ENCODE data around the gene CAPN3. TPM values are rescaled to one million over a fixed set of nuclear protein-coding genes. Genes with fewer than 3 reads are reported as not detected.

The CAPN3 gene
- total and polyA plus RNA-seq, 4 donors, result 19.2 to 46.7 (median 35.2) TPM

GRCh38 chr15:42364529-42364928 lies 5.2 kb downstream of the CAPN3 start:
- no peaks in the 10 kb centered on the region for H3K27me3 ChIP-seq (ENCODE audit: control insufficient read depth, insufficient read depth, low read length)
- peak in 4 of 6 donors; percentile 32 to 85 (median 59) for DNase-seq (ENCODE audit: low read depth in 4 of 6, low spot score in 6 of 6)
- H3K27ac ChIP-seq (ENCODE audit: low read depth, low read length), result no peak overlapping the region
- peaks cover 5% of the 10 kb centered on the region for H3K4me1 ChIP-seq (ENCODE audit: control insufficient read depth, insufficient read depth, low read length)
- no CpG with 5 or more reads among the region's 1 CpG for WGBS (ENCODE audit: insufficient coverage)
- H3K9me3 ChIP-seq (ENCODE audit: control insufficient read depth, insufficient read depth, low read length), result no peaks in the 10 kb centered on the region
- no peak overlapping the region for H3K4me3 ChIP-seq (ENCODE audit: low read depth, low read length)
- H3K36me3 ChIP-seq (ENCODE audit: control insufficient read depth, insufficient read depth, low read length), result peaks cover 3% of the 10 kb centered on the region

GRCh38 chr15:42365921-42366550 lies 6.7 kb downstream of the CAPN3 start:
- Histone ChIP-seq H3K27me3 (ENCODE audit: control insufficient read depth, insufficient read depth, low read length) (no peaks in the 10 kb centered on the region), H3K4me3 (ENCODE audit: low read depth, low read length) (no peak overlapping the region), H3K4me1 (ENCODE audit: control insufficient read depth, insufficient read depth, low read length) (peaks cover 5% of the 10 kb centered on the region), H3K36me3 (ENCODE audit: control insufficient read depth, insufficient read depth, low read length) (no peaks in the 10 kb centered on the region), H3K27ac (ENCODE audit: low read depth, low read length) (no peak overlapping the region), H3K9me3 (ENCODE audit: control insufficient read depth, insufficient read depth, low read length) (no peaks in the 10 kb centered on the region)
- no peak for DNase-seq (ENCODE audit: low read depth in 4 of 6, low spot score in 6 of 6)
- 88% methylated on average over 2 of the region's 5 CpGs for WGBS (ENCODE audit: insufficient coverage)

DNA sequence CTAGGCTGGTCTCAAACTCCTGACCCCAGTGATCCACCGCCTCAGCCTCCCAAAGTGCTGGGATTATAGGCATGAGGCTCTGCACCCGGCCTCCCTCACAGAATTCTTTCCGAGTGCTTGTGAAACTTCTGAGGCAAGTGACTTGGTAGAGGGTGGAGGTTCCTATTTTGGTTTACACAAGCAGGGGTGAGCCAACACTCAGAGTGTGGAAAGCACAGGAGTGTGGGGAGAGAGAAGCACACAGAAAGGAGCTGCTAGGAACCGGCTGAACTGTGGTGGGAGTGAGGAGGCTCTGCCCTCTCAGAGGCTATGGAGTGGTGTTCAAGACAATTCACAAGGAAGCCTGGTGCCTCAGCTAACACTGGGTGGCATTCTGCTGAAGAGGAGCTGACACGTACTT lies 7.7 kb downstream of the CAPN3 start:
- 66% methylated on average over 3 of the region's 5 CpGs for WGBS (ENCODE audit: insufficient coverage)
- H3K4me1 ChIP-seq (ENCODE audit: control insufficient read depth, insufficient read depth, low read length), result peaks cover 5% of the 10 kb centered on the region
- no peak overlapping the region for H3K4me3 ChIP-seq (ENCODE audit: low read depth, low read length)
- H3K27me3 ChIP-seq (ENCODE audit: control insufficient read depth, insufficient read depth, low read length), result no peaks in the 10 kb centered on the region
- no peaks in the 10 kb centered on the region for H3K36me3 ChIP-seq (ENCODE audit: control insufficient read depth, insufficient read depth, low read length)
- H3K9me3 ChIP-seq (ENCODE audit: control insufficient read depth, insufficient read depth, low read length), result no peaks in the 10 kb centered on the region
- DNase-seq (ENCODE audit: low read depth in 4 of 6, low spot score in 6 of 6), result no peak
- no peak overlapping the region for H3K27ac ChIP-seq (ENCODE audit: low read depth, low read length)

- no peak overlapping the region for H3K27ac ChIP-seq (ENCODE audit: low read depth, low read length)
- H3K4me1 ChIP-seq (ENCODE audit: control insufficient read depth, insufficient read depth, low read length), result peaks cover 5% of the 10 kb centered on the region
- no peak overlapping the region for H3K4me3 ChIP-seq (ENCODE audit: low read depth, low read length)
- no peak for DNase-seq (ENCODE audit: low read depth in 4 of 6, low spot score in 6 of 6)
- no peaks in the 10 kb centered on the region for H3K9me3 ChIP-seq (ENCODE audit: control insufficient read depth, insufficient read depth, low read length)
- 67% methylated on average over 1 of the region's 3 CpGs for WGBS (ENCODE audit: insufficient coverage)
- no peaks in the 10 kb centered on the region for H3K36me3 ChIP-seq (ENCODE audit: control insufficient read depth, insufficient read depth, low read length)
- no peaks in the 10 kb centered on the region for H3K27me3 ChIP-seq (ENCODE audit: control insufficient read depth, insufficient read depth, low read length)
These were observed 8.8 kb downstream of the CAPN3 start for GRCh38 chr15:42368096-42368495.

- H3K4me3 ChIP-seq (ENCODE audit: low read depth, low read length), result no peak overlapping the region
- H3K4me1 ChIP-seq (ENCODE audit: control insufficient read depth, insufficient read depth, low read length), result no peaks in the 10 kb centered on the region
- H3K9me3 ChIP-seq (ENCODE audit: control insufficient read depth, insufficient read depth, low read length), result no peaks in the 10 kb centered on the region
- DNase-seq (ENCODE audit: low read depth in 4 of 6, low spot score in 6 of 6), result no peak
- no peaks in the 10 kb centered on the region for H3K27me3 ChIP-seq (ENCODE audit: control insufficient read depth, insufficient read depth, low read length)
- no peak overlapping the region for H3K27ac ChIP-seq (ENCODE audit: low read depth, low read length)
- WGBS (ENCODE audit: insufficient coverage), result no CpG with 5 or more reads among the region's 2 CpGs
- no peaks in the 10 kb centered on the region for H3K36me3 ChIP-seq (ENCODE audit: control insufficient read depth, insufficient read depth, low read length)
These were observed 11.8 kb downstream of the CAPN3 start for GRCh38 chr15:42371096-42371495.

DNA sequence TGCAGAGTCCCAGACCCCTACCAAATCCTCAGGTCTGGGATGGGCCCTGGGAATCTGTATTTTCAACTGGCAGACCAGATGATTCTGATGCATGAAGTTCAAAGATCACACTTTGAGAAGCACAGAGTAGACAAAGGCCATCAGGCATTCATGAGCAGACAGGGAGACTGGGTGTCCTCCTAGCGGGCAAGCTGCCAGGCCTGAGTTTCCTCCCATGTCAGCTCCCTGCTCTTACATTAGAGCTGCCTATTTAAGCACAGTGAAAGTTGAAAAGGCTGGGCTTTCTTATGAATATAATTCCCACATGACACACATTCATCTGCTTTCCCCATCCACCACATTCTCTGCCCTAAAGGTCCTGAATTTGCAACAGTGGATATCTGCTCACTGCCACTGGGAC lies 14.0 kb downstream of the CAPN3 start:
- H3K27me3 ChIP-seq (ENCODE audit: control insufficient read depth, insufficient read depth, low read length), result no peaks in the 10 kb centered on the region
- H3K4me3 ChIP-seq (ENCODE audit: low read depth, low read length), result no peak overlapping the region
- no peaks in the 10 kb centered on the region for H3K36me3 ChIP-seq (ENCODE audit: control insufficient read depth, insufficient read depth, low read length)
- DNase-seq (ENCODE audit: low read depth in 4 of 6, low spot score in 6 of 6), result no peak
- H3K27ac ChIP-seq (ENCODE audit: low read depth, low read length), result no peak overlapping the region
- no peaks in the 10 kb centered on the region for H3K9me3 ChIP-seq (ENCODE audit: control insufficient read depth, insufficient read depth, low read length)
- 88% methylated on average over 1 of the region's 1 CpG for WGBS (ENCODE audit: insufficient coverage)
- no peaks in the 10 kb centered on the region for H3K4me1 ChIP-seq (ENCODE audit: control insufficient read depth, insufficient read depth, low read length)

GRCh38 chr15:42373936-42374335 lies 14.6 kb downstream of the CAPN3 start:
- no peak for DNase-seq (ENCODE audit: low read depth in 4 of 6, low spot score in 6 of 6)
- Histone ChIP-seq H3K4me3 (ENCODE audit: low read depth, low read length) (no peak overlapping the region), H3K27me3 (ENCODE audit: control insufficient read depth, insufficient read depth, low read length) (no peaks in the 10 kb centered on the region), H3K36me3 (ENCODE audit: control insufficient read depth, insufficient read depth, low read length) (no peaks in the 10 kb centered on the region), H3K27ac (ENCODE audit: low read depth, low read length) (no peak overlapping the region), H3K9me3 (ENCODE audit: control insufficient read depth, insufficient read depth, low read length) (no peaks in the 10 kb centered on the region), H3K4me1 (ENCODE audit: control insufficient read depth, insufficient read depth, low read length) (no peaks in the 10 kb centered on the region)
- WGBS (ENCODE audit: insufficient coverage), result 100% methylated on average over 2 of the region's 4 CpGs

DNA sequence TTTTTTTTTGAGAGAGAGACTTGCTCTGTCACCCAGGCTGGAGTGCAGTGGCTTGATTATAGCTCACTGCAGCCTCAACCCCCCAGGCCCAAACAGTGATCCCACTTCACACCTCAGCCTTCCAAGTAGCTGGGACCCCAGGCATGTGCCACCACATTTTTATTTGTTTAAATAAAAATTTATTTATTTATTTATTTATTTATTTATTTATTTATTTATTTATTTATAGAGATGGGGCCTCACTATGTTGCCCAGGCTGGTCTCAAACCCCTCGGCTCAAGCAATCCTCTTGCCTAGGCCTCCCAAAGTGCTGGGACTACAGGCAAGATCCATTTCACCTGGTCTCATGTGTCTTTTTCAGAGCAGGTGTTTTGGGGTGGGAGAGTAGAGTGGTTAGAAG lies 15.5 kb downstream of the CAPN3 start:
- H3K4me3 ChIP-seq (ENCODE audit: low read depth, low read length), result no peak overlapping the region
- no peaks in the 10 kb centered on the region for H3K36me3 ChIP-seq (ENCODE audit: control insufficient read depth, insufficient read depth, low read length)
- H3K4me1 ChIP-seq (ENCODE audit: control insufficient read depth, insufficient read depth, low read length), result no peaks in the 10 kb centered on the region
- no peaks in the 10 kb centered on the region for H3K27me3 ChIP-seq (ENCODE audit: control insufficient read depth, insufficient read depth, low read length)
- H3K9me3 ChIP-seq (ENCODE audit: control insufficient read depth, insufficient read depth, low read length), result no peaks in the 10 kb centered on the region
- no CpG with 5 or more reads among the region's 1 CpG for WGBS (ENCODE audit: insufficient coverage)
- H3K27ac ChIP-seq (ENCODE audit: low read depth, low read length), result no peak overlapping the region
- DNase-seq (ENCODE audit: low read depth in 4 of 6, low spot score in 6 of 6), result no peak

- H3K4me3 ChIP-seq (ENCODE audit: low read depth, low read length), result no peak overlapping the region
- 94% methylated on average over 4 of the region's 5 CpGs for WGBS (ENCODE audit: insufficient coverage)
- no peak for DNase-seq (ENCODE audit: low read depth in 4 of 6, low spot score in 6 of 6)
- H3K36me3 ChIP-seq (ENCODE audit: control insufficient read depth, insufficient read depth, low read length), result no peaks in the 10 kb centered on the region
- no peaks in the 10 kb centered on the region for H3K9me3 ChIP-seq (ENCODE audit: control insufficient read depth, insufficient read depth, low read length)
- H3K27me3 ChIP-seq (ENCODE audit: control insufficient read depth, insufficient read depth, low read length), result no peaks in the 10 kb centered on the region
- no peaks in the 10 kb centered on the region for H3K4me1 ChIP-seq (ENCODE audit: control insufficient read depth, insufficient read depth, low read length)
- no peak overlapping the region for H3K27ac ChIP-seq (ENCODE audit: low read depth, low read length)
These were observed 16.0 kb downstream of the CAPN3 start for GRCh38 chr15:42375252-42375651.

DNA sequence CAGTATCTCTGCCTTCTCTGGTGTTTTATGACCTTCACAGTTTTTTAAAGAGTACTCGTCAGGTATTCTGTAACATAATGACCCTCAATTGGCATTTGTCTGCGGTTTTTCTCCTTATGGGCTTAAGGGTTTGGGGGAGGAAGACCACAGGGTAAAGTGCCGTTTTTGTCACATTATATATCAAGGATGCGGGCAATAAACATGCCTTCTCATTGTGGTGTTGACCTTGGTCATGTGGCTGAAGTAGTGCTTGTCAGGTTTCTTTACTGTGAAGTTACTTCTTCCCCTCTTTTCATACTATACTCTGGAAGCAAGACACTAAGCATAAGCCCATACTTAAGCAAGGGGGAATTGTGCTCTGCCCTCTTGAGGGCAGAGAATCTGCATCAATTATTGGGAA lies 16.6 kb downstream of the CAPN3 start:
- no peak overlapping the region for H3K27ac ChIP-seq (ENCODE audit: low read depth, low read length)
- H3K4me3 ChIP-seq (ENCODE audit: low read depth, low read length), result no peak overlapping the region
- no peaks in the 10 kb centered on the region for H3K9me3 ChIP-seq (ENCODE audit: control insufficient read depth, insufficient read depth, low read length)
- H3K36me3 ChIP-seq (ENCODE audit: control insufficient read depth, insufficient read depth, low read length), result no peaks in the 10 kb centered on the region
- H3K27me3 ChIP-seq (ENCODE audit: control insufficient read depth, insufficient read depth, low read length), result no peaks in the 10 kb centered on the region
- no CpG with 5 or more reads among the region's 4 CpGs for WGBS (ENCODE audit: insufficient coverage)
- no peaks in the 10 kb centered on the region for H3K4me1 ChIP-seq (ENCODE audit: control insufficient read depth, insufficient read depth, low read length)
- no peak for DNase-seq (ENCODE audit: low read depth in 4 of 6, low spot score in 6 of 6)
